Neural cell (in vitro differentiated cells): ENCODE results near the gene DHH. TPM values are rescaled to one million over a fixed set of nuclear protein-coding genes. Genes with fewer than 3 reads are reported as not detected.

Experiments
- H2AFZ ChIP-seq: fragments of 200-600, 300-800 bp; sonication (generic), shearing (Covaris generic); 2 replicates; pipeline ENCODE4 v1.6.0; 2014; ENCODE audit warnings: low read depth, mild to moderate bottlenecking, antibody characterized with exemption, low read length, moderate library complexity
- H3F3A ChIP-seq: fragments of 200-600 bp; shearing (Covaris generic); 2 replicates; pipeline ENCODE4 v1.6.1; 2016; ENCODE audit warnings: mild to moderate bottlenecking, moderate library complexity, mixed read lengths, antibody characterized with exemption, low read length; ENCODE audit not compliant: insufficient read depth, poor library complexity, severe bottlenecking
- H3K27ac ChIP-seq: fragments of 200-600, 300-800 bp; sonication (generic), shearing (Covaris generic); 2 replicates; pipeline ENCODE4 v1.5.1; 2014; ENCODE audit warnings: mild to moderate bottlenecking, low read length, moderate library complexity
- H3K27me3 ChIP-seq: fragments of 300-800, 200-600 bp; sonication (generic), shearing (Covaris generic); 2 replicates; pipeline ENCODE4 v1.6.0; 2014; ENCODE audit warnings: mild to moderate bottlenecking, low read depth, low read length, moderate library complexity; ENCODE audit not compliant: insufficient read depth
- H3K36me3 ChIP-seq: fragments of 300-800, 200-600 bp; sonication (generic), shearing (Covaris generic); 2 replicates; pipeline ENCODE4 v1.5.1; 2014; ENCODE audit warnings: mild to moderate bottlenecking, antibody characterized with exemption, low read length, moderate library complexity; ENCODE audit not compliant: insufficient read depth
- H3K4me2 ChIP-seq: fragments of 300-800, 200-600 bp; sonication (generic), shearing (Covaris generic); 2 replicates; pipeline ENCODE4 v1.6.0; 2014; ENCODE audit warnings: mild to moderate bottlenecking, low read length
- H3K4me3 ChIP-seq: fragments of 300-800, 200-600 bp; sonication (generic), shearing (Covaris generic); 2 replicates; pipeline ENCODE4 v1.5.1; 2014; ENCODE audit warnings: mild to moderate bottlenecking, low read length, moderate library complexity
- H3K79me2 ChIP-seq: fragments of 200-600 bp; shearing (Covaris generic); replicated peaks from 2 replicates; pipeline ENCODE4 v1.6.0; 2014; ENCODE audit warnings: mild to moderate bottlenecking, low read length, moderate library complexity; ENCODE audit not compliant: insufficient read depth
- H3K9ac ChIP-seq: fragments of 300-800, 200-600 bp; sonication (generic), shearing (Covaris generic); 2 replicates; pipeline ENCODE4 v1.6.1; 2016; ENCODE audit warnings: mild to moderate bottlenecking, low read length, mixed read lengths
- H3K9me2 ChIP-seq: fragments of 200-600 bp; shearing (Covaris generic); 2 replicates; pipeline ENCODE4 v1.6.1; 2016; ENCODE audit warnings: mild to moderate bottlenecking, low read length, mixed read lengths; ENCODE audit not compliant: insufficient read depth
- H3K9me3 ChIP-seq: fragments of 200-600, 300-800 bp; sonication (generic), shearing (Covaris generic); 2 replicates; pipeline ENCODE4 v1.6.1; 2016; ENCODE audit warnings: mild to moderate bottlenecking, mixed run types, low read length, moderate library complexity, mixed read lengths
- H4K20me1 ChIP-seq: fragments of 200-600 bp; shearing (Covaris generic); 2 replicates; pipeline ENCODE4 v1.6.1; 2016; ENCODE audit warnings: mild to moderate bottlenecking, mixed run types; ENCODE audit not compliant: insufficient read depth
- CTCF ChIP-seq: fragments of 450-650 bp; IDR thresholded peaks from 2 replicates; pipeline ENCODE4 v1.5.1; 2014; ENCODE audit warnings: antibody characterized with exemption, mild to moderate bottlenecking, moderate library complexity; ENCODE audit not compliant: poor library complexity, severe bottlenecking
- EP300 ChIP-seq: fragments of 450-650 bp; conservative IDR thresholded peaks from 2 replicates; pipeline ENCODE4 v1.6.1; 2014; ENCODE audit warnings: antibody characterized with exemption, mild to moderate bottlenecking, moderate library complexity; ENCODE audit not compliant: poor library complexity, severe bottlenecking
- EZH2 ChIP-seq: fragments of 200-600, 300-800 bp; shearing (Covaris generic), sonication (generic); IDR thresholded peaks from 2 replicates; pipeline ENCODE4 v1.6.1; 2014; ENCODE audit warnings: antibody characterized with exemption, low read length, borderline replicate concordance, mild to moderate bottlenecking; ENCODE audit not compliant: insufficient read depth, poor library complexity, severe bottlenecking
- MXI1 ChIP-seq: fragments of 450-650 bp; conservative IDR thresholded peaks from 2 replicates; pipeline ENCODE4 v1.6.1; 2014; ENCODE audit warnings: antibody characterized with exemption, mild to moderate bottlenecking; ENCODE audit not compliant: poor library complexity, severe bottlenecking
- POLR2AphosphoS5 ChIP-seq: IDR thresholded peaks from 2 replicates; pipeline ENCODE4 v1.6.1; 2012
- RAD21 ChIP-seq: fragments of 450-650 bp; conservative IDR thresholded peaks from 2 replicates; pipeline ENCODE4 v1.6.1; 2014; ENCODE audit warnings: antibody characterized with exemption, mild to moderate bottlenecking, moderate library complexity
- REST ChIP-seq: IDR thresholded peaks from 2 replicates; pipeline ENCODE4 v1.6.1; 2012; ENCODE audit warnings: borderline replicate concordance
- SMC3 ChIP-seq: fragments of 450-650 bp; conservative IDR thresholded peaks from 2 replicates; pipeline ENCODE4 v1.6.1; 2014; ENCODE audit warnings: antibody characterized with exemption, mild to moderate bottlenecking, moderate library complexity; ENCODE audit not compliant: poor library complexity
- TAF1 ChIP-seq: IDR thresholded peaks from 2 replicates; pipeline ENCODE4 v1.6.1; 2012; ENCODE audit warnings: low read depth
- polyA plus RNA-seq: library from polyadenylated mRNA; depleted of rRNA; stranded (reverse); fragments of >200 nt; gene quantifications from 2 replicates; pipeline ENCODE4 v1.2.3, GENCODE V29; 2014

DHH gene
- polyA plus RNA-seq, 1 donor from 2014 or later, result 0.66 TPM

GRCh38 chr12:49051373-49051764 is 43.2 kb downstream of the DHH start:
- Histone ChIP-seq H3K36me3 (no peaks in the 10 kb centered on the region), H4K20me1 (peaks cover 9% of the 10 kb centered on the region), H3K9me3 (no peaks in the 10 kb centered on the region)

More at GRCh38 chr12:49051373-49051764, 43.2 kb downstream of the DHH start:
- H3K9me2 ChIP-seq, result no peaks in the 10 kb centered on the region
- no peak overlapping the region for H3K9ac ChIP-seq
- no peak overlapping the region for H3K4me3 ChIP-seq
- H3K79me2 ChIP-seq, result peaks cover 21% of the 10 kb centered on the region
- H3K4me2 ChIP-seq, result no peak overlapping the region
- H3F3A ChIP-seq, result no peaks in the 10 kb centered on the region
- no peak overlapping the region for H3K27ac ChIP-seq
- H3K27me3 ChIP-seq, result no peaks in the 10 kb centered on the region
- no peak overlapping the region for H2AFZ ChIP-seq
- TF ChIP-seq EZH2 (no peak), TAF1 (no peak), RAD21 (no peak), CTCF (no peak), SMC3 (no peak), EP300 (no peak), REST (no peak), MXI1 (no peak), POLR2AphosphoS5 (no peak)
